ENCODE results near the gene HBD.
"Not testable (repeated sequence)": the region's sequence is repeated elsewhere in the genome, so short reads cannot be mapped to it uniquely, and the experiment has no call there.

HBD gene

GRCh38 chr11:5253440-5253839 is 19.2 kb upstream of the HBD start:
- not testable (repeated sequence) for FAIRE-seq; DNase-seq (ENCODE audit: low spot score)

- DNase-seq (ENCODE audit: low spot score) (no peak), FAIRE-seq (no peak)
Observed at GRCh38 chr11:5252919-5253265, 18.6 kb upstream of the HBD start.

DNA sequence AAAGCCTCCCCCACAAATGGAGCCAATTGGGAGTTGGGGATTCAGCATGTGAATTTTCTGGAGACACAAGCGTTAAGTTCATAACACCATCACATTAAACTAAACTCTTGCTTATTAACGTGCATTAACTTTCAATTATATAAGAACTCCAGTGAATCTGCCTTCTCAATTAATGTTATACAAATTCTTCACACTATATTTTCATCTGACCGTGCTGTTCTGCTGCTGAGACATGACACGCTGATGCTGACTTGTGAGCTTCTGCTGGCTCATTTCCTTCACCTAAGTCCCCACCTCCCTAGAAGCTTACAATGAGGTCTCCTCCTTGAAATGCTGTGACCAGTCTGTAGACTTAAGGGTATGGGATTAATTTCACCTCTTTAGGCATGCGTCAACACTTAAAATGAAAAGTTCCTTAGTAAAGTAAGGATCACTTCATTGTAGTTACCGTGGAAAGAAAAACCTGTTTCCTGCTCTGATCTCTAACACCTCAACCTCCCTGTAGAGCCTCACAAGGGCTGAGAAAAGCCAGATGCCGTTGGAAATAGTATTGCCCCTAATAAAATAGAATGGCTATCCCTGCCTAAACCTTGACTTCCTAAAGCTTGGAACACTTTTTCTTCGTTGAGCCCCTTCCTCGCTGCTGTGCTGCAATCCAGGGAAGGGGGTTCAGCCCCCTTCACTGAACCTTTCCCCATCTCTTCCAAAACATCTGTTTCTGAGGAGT is 18.1 kb upstream of the HBD start:
- no peak for FAIRE-seq
- DNase-seq (ENCODE audit: low spot score), result no peak

- DNase-seq (ENCODE audit: low spot score), result no peak
Observed at GRCh38 chr11:5251746-5252145, 17.5 kb upstream of the HBD start.

GRCh38 chr11:5250543-5251204 is 16.4 kb upstream of the HBD start:
- FAIRE-seq (no peak), DNase-seq (ENCODE audit: low spot score) (no peak)

More at GRCh38 chr11:5251746-5252145, 17.5 kb upstream of the HBD start:
- no peak for FAIRE-seq

GRCh38 chr11:5249807-5250396 is 15.6 kb upstream of the HBD start, which contains the start of gene HBG1:
HBG1 (minus strand) TSS chr11:5249857; CDS start chr11:5249804, 53 bp downstream.
- FAIRE-seq; DNase-seq (ENCODE audit: low spot score): not testable (repeated sequence)

DNA sequence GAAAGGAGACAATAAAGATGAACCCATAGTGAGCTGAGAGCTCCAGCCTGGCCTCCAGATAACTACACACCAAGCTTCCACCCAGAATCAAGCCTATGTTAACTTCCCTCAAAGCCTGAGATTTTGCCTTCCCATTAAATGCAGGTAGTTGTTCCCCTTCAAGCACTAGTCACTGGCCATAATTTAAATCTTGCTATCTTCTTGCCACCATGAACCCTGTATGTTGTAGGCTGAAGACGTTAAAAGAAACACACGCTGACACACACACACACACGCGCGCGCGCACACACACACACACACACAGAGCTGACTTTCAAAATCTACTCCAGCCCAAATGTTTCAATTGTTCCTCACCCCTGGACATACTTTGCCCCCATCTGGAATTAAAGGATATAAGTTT is 14.2 kb upstream of the HBD start:
- FAIRE-seq, result not testable (repeated sequence)

GRCh38 chr11:5247472-5248192 is 13.3 kb upstream of the HBD start:
- FAIRE-seq (no peak), DNase-seq (ENCODE audit: low spot score) (no peak)

More for the DNA sequence above, 14.2 kb upstream of the HBD start:
- DNase-seq (ENCODE audit: low spot score), result not testable (repeated sequence)

GRCh38 chr11:5246772-5247471 is 12.6 kb upstream of the HBD start:
- FAIRE-seq, result no peak
- DNase-seq (ENCODE audit: low spot score), result no peak

DNA sequence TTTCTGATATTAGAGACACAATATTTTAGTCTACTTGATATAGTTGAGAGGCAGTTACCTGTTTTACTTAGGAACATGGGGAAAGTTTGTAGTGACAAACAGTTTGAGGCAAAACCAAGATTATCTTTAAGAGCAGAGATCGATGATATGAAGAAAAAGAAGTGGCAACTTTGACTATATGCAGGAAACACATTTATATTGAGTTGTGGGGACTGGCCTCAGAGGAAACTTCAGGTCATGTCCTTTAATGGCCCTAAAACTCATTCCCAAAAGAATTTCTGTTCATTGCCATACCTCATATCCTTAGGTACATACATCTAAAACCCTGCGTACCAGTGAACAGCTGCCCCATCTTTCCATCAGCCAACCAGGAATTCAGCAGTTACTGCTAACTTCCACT is 10.9 kb upstream of the HBD start:
- FAIRE-seq (no peak), DNase-seq (ENCODE audit: low spot score) (no peak)

- DNase-seq (ENCODE audit: low spot score), result no peak
- FAIRE-seq, result no peak
Observed at GRCh38 chr11:5243816-5244180, 9.5 kb upstream of the HBD start.

DNA sequence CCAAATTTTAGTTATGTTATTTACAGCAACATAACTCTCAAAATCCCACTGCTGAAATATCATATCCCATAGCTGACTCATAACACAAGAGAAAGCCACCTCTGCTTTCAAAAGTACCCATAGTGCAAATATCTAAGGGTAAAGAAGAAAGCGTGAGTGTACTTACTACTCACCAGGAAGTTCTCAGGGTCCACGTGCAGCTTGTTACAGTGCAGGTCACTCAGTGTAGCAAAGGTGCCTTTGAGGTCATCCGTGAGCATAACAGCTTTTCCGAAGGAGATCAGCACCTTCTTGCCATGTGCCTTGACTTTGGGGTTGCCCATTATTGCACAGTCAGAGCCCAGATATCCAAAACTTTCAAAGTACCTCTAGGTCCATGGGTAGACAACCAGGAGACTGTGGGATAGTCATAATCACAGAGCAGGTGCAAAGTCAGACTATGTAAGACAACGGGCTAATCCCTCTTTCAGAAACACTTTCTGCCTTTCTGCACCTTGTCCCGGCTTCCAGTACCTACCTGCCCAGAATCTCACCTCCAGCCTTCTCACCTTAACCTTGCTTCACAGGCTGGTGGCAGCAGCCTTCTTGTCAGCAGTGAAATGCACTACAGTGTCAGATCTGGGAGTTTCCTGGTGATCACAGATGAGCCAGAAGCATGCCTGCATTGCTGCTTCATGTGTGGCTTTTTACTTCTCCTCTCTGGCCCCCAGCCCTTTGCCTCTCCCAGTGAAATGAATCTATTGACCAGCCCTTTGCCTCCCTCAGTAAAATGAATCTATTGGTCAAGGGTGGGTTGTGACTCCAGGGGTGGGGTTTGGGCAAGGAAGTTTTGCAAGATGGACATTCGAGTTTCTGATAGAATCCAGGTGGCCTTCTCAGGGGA is 8.9 kb upstream of the HBD start:
- DNase-seq (ENCODE audit: low spot score), result no peak
- FAIRE-seq, result no peak

GRCh38 chr11:5242208-5242607 is 7.9 kb upstream of the HBD start:
- FAIRE-seq, result no peak
- no peak for DNase-seq (ENCODE audit: low spot score)

DNA sequence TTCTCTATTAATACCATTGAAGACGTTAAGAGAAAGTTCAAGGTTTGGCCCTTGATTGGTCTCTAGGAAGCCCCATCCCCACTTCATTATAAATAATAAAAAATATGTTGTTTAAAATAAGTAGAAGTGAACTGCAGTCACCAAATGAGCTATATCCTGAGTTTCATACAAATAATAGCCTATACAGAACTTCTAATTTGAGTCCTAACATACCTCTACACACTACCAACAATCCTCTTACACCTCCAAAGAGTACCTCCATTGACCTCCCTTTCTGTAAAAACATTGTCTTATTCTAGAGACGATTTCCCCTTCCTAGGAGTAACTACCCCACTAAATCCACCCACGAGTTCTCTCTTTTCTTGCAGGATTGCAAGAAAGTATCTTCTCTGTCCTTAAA is 7.2 kb upstream of the HBD start:
- FAIRE-seq, result no peak

DNA sequence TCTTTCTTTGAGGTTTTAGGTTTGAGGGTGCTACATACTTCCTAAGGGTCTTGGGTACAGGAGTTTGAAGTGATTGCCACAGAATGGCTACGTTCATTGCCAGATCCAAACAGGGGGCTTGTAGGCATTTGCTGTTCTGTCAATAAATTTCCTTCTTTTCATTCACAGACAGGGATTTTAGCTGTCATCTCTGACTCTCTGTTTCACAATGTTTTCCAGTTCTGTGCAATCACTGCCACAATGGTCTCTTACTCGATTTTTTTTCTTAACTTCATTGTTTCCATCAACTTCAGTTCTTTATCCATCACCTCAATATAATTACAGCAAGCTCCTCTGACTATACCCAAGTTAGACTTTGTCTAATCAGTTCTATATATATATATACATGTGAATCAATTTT is 6.2 kb upstream of the HBD start:
- FAIRE-seq, result no peak
- no peak for DNase-seq (ENCODE audit: low spot score)

More for the DNA sequence above, 7.2 kb upstream of the HBD start:
- no peak for DNase-seq (ENCODE audit: low spot score)

- no peak for DNase-seq (ENCODE audit: low spot score)
- no peak for FAIRE-seq
Observed at GRCh38 chr11:5240056-5240455, 5.8 kb upstream of the HBD start.

DNA sequence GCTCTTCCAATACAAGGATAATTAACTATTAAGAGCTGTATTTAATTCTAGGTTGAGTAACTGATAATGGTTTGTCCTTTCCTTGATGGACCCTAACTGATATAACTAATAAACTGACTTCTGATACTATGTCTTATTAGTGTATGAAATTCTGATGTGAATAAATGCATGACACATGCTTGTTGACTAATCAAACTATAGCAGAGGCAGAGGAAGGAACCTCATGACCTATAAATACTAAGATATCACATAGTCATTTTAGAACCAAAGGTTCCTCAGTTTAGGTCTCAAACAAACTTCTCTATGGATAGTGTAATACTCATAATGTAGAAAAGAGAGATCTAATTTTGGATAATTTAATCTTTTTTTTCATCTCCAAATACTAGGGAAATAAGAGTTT is 4.8 kb upstream of the HBD start:
- no peak for FAIRE-seq

GRCh38 chr11:5238486-5238885 is 4.2 kb upstream of the HBD start:
- DNase-seq (ENCODE audit: low spot score), result no peak
- FAIRE-seq, result no peak

More for the DNA sequence above, 4.8 kb upstream of the HBD start:
- DNase-seq (ENCODE audit: low spot score), result no peak

DNA sequence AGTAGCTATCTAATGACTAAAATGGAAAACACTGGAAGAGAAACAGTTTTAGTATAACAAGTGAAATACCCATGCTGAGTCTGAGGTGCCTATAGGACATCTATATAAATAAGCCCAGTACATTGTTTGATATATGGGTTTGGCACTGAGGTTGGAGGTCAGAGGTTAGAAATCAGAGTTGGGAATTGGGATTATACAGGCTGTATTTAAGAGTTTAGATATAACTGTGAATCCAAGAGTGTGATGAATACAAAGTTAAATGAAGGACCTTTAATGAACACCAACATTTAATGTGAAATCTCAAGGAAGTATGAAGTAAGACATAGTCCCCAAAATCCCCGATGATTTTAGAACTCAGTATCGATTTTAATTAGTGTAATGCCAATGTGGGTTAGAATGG is 3.1 kb upstream of the HBD start:
- DNase-seq (ENCODE audit: low spot score) (no peak), FAIRE-seq (no peak)

- no peak for FAIRE-seq
- no peak for DNase-seq (ENCODE audit: low spot score)
Observed at GRCh38 chr11:5235364-5236095, 1.2 kb upstream of the HBD start.

Measured in urothelium cell line (cell line).